HG03039 (cell line): ENCODE data around the gene MLANA.
"Not testable (repeated sequence)": the region's sequence is repeated elsewhere in the genome, so short reads cannot be mapped to it uniquely, and the experiment has no call there.

Experiments
- ATAC-seq: cut with Tn5 transposase; IDR thresholded peaks from one replicate; pipeline ENCODE4 v1.9.1; 2021; ENCODE audit warnings: mild to moderate bottlenecking, moderate library complexity; ENCODE audit not compliant: unreplicated experiment

Gene MLANA

DNA sequence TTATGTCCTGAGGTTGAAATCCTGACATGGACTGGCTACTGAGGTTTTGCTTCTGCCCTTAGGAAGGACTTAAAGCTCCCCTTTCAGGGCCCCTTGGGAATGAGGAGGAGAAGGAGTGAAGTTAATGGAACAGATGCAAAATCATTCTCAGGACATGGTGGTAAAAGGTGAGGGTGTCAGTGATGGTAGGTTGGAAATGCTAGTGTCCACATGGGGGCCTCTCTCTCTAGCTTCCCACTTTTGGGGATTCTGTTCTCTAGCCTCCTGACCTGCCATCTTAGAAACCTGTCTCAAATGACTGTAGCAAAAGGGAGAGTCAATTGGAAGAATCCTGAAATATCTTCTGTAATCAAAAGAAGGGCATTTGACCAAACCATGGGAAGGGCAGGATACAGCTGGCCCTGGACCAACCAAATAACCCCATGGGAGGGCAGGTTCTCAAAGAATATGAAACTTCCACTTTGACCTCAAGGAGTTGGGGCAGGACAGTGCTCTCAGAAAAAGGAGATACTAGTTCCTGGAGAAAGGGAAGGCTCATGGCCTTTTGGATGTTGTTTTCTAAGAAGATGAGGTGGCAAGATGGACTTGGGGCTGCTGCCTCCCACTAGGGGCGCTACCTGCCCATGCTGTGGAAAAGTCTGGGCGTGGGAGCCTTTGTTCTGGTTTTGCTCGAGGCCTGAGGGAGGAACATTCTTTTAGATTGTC lies 21.2 kb upstream of the MLANA start:
- ATAC-seq: no peak

DNA sequence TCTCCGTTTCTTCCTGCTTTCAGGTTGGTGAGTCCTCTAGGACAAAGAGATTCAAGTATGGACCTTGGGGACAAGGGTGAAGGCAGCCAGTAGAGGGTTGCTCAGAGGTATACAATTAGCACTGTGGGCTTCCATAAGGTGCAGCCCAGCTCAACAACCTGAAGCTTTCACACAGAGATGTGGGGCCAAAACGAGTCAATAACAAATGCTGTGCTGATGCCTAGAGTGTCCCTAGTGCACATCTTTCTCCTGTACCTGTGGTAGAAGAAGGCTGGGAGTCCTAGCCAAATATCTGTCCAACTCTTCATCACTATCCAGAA lies 20.7 kb upstream of the MLANA start:
- no peak for ATAC-seq

DNA sequence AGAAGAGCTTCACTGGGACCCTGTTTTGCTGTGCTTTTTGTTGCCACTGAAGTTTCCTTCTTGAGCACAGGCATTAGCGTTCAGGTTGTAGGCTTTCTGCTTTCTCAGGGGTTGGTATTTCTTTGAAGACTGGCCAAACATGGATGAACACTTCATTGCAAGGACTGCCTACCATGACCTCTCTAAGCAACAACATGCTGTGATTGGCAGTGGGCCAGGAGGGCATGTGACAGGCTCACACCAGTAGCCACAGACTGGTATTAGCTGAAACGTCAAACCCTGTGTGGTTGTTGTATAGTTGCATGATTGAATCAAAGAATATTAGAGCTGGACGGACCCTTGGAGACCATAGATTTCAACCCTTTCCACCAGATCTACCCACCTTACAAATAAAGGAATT lies 20.0 kb upstream of the MLANA start:
- no peak for ATAC-seq

DNA sequence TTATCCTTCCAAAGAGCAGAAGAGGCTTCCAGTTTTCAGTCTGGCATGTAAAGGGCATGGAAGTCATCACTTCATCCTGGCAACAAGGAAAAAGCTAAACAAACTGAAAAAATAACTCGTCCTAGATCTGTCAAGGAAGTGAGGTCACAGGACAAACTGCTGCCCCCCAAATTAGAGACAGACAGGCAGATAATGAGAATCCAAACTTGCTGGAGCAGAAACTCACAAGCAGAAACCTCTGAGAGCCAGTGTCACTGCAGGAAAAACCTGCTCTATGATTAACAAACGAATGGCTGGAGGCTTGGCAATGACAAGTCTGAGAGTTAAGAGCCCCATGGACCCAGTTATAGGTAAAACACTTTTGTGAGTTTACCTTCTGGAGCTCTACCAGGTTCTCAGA lies 18.9 kb upstream of the MLANA start:
- no peak for ATAC-seq

DNA sequence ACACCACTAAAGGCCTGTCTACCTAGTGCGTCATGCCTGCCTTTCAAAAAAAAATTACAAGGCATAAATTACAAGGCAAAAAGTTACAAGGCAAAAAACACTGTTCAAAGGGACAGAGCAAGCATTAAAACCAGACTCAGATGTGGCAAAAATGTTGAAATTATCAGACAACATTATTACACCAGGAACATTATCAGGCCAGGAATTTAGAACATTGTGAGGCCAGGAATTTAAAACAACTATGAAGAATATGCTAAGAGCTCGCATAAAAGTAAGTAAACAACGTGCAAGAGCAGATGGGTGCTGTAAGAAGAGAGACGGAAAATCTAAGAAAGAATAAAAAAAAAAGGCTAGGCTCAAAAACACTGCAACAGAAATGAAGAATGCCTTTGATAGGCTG lies 18.2 kb upstream of the MLANA start:
- no peak for ATAC-seq

DNA sequence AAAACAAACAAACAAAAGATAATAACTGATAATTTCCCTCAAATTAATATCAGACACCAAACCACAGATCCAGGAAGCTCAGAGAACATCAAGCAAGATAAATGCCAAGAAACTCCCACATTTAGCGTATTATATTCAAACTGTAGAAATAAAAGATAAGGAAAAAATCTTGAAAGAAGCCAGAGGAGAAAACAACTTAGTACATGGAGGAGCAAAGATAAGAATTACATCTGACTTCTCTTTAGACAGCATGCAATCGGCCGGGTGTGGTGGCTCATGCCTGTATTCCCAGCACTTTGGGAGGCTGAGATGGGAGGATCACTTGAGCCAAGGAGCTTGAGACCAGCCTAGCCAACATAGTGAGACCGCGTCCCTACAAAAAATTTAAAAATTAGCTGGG lies 17.2 kb upstream of the MLANA start:
- ATAC-seq: no peak

DNA sequence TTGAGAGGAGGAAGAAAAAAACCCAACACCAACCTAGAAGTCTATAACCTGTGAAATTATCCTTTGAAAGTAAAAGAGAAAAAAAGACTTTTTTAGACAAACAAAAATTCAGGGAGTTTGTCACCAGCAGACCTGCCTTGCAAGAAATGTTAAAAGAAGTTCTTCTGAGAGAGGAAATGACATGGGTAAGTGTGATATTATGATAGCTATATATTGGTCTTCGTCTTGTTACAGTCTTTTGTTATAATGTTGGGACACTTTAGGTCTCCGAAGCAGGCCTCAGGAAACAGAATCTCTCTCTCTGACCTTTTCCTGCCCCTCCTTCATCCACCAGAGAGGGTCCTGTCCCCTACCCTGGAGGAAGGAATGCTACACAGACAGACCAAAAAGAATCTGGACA lies 16.6 kb upstream of the MLANA start:
- no peak for ATAC-seq

DNA sequence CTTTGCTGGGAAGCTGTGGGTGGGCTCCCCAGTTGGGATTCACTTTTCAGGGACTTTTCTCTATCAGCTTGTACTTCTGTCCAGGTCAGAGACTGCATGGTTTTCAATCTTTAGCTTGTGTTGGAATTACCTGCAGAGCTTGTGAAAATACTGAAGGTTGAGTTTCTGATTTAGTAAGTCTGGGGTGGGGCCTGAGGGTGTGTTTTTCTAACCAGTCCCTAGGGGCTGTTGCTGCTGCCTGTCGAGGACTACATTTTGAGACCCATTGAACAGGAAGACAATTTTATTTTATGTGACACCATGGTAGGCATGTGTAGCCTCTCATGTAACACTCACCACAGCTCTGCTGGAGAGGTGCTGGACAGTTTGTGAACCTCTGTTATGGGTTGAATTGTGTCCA lies 14.7 kb upstream of the MLANA start:
- no peak for ATAC-seq

DNA sequence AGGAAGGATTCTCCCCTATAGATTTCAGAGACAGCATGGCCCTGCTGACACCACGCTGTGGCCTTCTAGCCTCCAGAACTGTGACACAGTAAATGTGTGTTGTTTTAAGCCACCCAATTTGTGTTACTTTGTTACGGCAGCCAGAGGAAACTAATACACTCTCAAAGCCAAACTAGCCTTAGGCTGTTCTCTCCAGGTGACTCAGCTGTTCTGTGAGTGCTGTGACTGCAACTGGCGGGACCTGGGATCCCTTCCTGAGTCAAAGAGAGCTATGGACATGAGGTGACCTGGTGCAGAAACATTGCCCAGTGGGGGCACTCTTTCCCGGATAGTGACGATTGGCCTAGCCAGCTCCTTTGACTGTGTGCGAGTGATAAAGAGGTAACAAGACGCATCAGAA lies 14.0 kb upstream of the MLANA start:
- no peak for ATAC-seq

DNA sequence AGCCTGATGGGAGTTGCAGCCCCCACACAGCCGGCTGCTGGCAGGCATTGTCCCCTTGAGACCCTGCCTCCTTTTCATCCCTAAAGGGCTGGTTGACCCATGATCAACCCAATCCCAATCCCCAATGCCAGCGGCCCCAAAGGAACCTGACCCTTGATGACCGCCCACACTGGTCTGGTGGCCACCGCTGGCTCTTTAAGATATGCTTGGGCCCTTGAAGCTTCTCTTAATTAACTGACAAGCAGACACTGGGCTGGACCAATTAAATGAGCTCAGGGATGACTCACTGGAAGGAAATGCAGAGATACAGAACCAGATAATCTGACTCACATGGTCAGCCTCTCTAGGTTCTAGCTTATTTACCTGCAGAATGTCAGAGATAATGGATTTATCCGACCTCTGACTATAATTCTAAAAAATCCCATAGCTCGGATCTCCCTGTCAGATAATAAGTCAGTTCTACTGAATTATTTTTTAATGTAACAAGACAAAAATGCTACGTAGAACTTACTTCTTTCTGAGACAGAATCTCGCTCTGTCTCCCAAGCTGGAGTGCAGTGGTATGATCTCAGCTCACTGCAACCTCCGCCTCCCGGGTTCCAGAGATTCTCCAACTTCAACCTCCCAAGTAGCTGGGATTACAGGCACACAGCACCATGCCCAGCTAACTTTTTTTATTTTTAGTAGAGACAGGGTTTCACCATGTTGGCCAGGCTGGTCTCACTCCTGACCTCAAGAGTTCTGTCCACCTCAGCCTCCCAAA lies 11.1 kb upstream of the MLANA start:
- no peak for ATAC-seq

DNA sequence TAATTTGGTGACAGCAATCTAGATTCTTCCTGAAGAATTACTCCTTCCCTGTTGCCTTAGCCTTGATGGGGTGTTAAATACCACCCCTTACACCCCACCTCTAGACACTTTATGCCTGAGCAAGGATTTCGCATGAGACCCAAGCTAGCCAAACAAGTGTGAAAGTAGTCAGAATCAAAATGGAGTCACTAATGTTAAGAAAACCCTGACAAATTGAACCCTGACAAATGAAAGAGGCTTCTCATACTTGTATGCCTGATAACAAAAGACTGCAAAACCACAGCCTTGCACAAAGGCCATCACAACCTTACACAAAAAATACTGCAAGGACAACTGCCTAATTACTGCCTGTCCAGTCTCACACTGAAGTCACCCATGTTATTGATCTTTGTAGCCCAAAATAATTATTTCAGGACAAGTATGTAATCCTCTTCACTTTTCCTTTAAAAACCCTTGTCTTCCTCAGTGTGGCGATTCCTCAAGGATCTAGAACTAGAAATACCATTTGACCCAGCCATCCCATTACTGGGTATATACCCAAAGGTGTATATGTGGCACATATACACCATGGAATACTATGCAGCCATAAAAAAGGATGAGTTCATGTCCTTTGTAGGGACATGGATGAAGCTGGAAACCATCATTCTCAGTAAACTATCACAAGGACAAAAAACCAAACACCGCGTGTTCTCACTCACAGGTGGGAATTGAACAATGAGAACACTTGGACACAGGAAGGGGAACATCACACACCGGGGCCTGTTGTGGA lies 8.3 kb upstream of the MLANA start:
- not testable (repeated sequence) for ATAC-seq

DNA sequence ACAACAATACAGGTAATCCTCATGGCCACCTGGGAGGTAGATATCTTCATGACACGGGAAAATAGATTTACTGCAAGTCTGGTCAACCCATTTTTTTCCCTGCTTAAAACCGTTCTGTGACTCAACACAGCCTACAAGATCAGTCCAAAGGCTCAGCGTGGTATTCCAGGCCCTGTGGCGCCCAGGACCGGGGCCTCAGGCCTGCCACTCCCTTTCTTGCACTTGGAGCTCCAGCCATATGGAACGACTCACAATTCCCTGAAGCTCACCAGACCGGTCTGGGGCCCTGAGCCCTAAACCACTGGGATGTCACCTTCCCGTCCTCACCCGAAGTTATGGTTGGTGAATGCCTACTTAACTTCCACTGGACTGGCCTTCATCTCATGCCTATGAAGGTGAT lies 6.5 kb upstream of the MLANA start:
- no peak for ATAC-seq

DNA sequence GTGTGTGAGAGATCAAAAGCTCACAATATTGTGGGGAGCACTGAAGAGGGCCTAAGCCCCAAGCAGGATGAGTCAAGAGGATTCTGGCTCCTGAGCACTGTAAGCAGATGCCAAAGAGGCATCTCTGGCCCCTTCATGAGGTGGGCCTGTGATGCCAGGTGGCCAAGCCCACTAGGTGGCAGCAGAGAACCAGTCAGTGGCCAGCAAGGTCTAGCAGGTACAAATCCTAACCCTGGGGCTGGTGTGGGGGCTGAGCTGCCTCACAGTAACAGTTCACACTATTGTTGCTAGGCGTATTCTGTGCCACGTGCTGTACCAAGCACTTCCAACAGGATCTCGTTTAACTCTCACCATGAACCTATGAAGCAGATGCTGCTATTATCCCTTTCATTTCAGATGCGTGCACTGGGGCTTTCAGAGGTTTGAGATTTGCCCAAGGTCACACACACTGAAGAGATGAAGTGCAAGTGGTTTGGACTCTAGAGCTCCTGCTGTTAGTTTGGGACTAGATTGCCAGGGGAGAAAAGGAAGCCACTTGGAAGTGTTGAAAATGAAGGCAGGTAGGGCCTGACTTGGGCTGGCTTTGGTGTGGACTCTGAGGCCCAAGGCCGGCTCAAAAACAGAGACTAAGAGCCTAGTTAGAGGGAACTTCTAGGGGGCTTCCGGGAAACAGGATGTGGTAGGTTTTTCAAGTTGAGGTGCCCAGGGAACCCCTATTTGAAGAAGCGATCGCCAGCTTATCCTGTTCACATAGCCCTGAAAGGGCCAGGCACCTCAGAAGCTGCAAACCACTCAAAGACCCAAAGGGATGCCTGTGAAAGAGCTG lies 4.4 kb upstream of the MLANA start:
- ATAC-seq: peak; percentile 80

DNA sequence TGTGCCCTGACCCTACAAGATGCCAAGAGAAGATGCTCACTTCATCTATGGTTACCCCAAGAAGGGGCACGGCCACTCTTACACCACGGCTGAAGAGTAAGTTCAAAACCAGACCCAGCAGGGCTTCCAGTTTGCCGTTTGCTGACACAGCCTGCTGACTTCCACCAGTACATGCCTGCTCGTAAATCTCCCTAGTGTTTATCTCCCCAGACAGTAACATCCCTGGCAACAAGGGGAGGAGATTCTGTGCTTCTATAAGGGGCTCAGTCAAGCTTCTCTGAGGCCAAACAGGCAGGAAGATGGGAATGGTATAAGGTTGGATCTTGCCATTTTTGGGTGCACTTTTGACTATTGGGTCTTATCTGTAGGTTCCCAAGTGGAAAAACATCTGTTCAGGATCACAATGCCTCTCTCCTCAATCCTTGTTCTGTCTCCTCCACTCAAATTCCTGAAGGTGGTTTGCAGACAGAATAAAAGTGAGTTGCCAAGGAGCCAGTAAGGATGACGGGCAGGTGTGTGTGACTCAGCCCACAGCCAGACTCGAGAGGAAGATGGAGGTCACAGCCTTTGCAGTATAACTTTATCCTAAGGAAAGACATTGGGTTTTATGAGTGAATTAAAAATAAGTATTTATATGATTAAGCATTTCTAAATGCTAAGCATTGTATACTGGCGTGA lies 1.9 kb downstream of the MLANA start:
- ATAC-seq: no peak

DNA sequence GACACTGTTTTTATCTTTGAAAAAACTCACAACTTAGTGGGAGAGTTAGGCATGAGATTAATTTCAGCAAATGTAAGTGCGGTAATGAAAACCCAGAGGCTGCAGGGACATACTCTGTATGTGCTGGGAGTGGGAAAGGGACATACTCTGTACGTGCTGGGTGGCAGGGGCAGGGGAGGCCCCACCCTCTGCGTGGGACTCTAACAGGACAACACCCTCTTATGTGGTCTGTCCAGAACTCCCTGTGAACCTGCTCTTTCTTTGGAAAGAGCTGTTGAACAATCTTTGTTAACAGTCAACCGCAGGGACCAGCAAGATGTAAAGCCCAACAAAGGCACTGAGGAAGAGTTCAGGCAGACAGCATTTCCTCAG lies 2.4 kb downstream of the MLANA start:
- no peak for ATAC-seq

DNA sequence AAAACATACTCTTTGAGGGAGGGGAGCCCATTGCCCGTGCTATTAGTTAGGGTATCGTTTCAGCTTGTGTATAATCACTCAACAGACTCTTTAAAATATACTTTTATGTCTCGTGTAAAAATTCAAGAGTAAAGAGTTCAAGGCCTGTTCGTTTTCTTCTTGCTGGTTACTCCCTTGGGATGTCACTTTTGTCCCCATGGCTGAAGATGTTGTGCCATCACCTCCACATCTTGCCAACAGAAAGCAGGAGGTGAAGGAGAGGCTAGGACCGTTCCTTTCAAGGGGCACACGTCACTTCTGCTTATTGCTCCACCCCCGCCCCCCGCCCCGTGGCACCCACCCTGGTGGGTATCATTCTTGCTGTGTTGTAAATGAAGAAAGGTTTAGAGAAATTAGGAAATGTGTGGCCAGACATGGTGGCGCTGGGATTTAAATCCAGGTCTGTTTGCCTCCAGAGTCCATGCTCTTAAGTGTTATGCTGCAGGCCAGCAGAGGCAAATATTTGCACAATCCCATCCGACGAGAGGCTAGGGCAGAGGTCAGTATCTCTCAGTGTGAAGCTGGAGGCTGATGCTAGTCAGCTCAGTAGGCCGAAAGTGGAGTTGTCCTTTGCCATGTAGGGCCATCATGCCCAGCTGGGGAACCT lies 3.0 kb downstream of the MLANA start:
- ATAC-seq: no peak

DNA sequence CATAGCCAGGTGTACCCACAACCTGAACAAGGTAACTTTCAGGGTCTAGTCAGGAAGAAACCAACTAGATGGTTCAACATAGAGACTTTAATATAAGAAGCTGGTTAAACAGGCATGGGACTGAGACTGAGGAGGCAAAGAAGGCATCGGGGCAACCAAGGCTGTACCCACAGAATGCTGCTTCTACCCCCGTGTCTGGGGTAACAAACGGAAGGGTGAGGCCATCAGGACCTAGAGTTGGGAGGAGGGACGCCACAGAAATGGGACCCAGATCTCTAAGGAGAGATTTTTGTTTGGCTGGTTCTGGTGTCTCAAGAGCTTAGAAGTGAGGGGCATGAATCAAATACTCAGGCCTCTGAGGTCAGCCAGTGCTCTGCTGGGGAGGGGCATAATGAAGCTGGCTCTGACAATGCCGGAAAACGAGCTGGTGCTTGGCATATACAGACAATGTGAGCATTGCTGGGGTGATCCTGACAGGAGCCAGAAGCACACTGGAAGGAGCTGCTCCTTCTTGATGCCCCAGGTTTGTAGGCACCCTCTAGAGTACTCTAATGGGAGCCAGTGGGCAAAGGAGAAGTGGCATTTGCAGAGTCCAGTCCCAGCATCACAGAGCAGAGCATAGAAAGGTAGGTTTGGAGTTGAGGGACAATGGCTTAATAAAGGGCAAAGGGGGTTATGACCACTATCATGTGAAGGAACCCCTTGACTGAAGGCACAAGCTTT lies 3.7 kb downstream of the MLANA start:
- no peak for ATAC-seq

DNA sequence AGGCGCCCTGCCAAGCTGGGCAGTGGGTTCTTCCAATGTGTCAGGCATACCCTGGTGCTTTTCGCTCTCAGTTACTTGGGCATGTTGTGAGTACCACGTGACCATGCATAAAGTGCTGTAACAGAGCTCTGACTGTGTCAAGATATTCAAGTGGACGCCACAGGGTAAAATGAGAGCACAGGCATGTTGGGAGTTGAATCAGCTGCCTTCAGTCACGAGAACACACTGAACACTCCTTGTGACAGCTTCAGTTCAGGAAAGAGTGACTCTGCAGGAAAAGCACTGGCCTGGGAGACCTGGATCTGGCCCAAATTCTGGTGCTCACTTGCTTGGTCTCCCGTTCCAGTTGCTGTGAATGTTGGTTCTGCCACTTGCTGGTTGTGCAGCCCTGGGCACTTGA lies 5.1 kb downstream of the MLANA start:
- ATAC-seq: no peak

DNA sequence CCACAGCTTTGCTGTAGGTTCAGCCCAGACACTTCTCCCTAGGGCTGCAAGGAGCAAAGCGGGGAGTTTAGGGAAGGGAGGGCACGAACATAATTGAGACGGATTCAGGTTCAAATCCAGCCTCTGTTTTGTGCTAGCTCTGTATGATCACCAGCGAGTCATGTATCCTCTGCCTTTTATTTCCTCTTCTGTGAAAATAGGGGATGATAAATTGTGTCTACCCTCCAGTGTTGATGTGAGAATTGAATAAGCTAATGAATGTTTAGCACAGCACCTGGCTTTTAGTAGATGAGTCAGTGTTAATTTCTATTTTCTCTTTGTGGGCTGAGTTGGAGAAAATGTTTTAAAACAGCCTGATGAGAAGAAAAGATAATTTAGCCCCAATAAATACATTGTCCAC lies 6.2 kb downstream of the MLANA start:
- ATAC-seq: no peak

DNA sequence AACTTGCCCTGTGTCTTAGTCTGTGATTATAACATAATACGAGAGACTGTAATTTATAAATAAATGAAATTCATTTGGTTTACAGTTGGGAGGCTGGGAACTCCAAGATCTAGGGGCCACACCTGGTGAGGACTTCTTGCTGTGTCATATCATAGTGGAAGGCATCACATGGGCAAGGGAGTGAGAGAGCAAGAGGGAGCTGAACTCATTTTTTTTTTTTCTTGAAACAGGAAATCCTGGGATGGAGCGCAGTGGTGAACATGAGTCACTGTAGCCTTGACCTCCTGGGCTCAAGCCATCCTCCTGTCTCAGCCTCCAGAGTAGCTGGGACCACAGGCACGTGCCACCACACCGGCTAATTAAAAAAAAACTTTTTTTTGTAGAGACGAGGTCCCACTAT lies 7.2 kb downstream of the MLANA start:
- ATAC-seq: no peak
